ENCODE results near the gene KPNA3.
A peak's percentile ranks its signal among the peaks of the same experiment; 100 is the strongest.

Gene KPNA3

GRCh38 chr13:49676581-49677298 is 115.7 kb downstream of the KPNA3 start:
- H3K27me3 ChIP-seq (ENCODE audit: control insufficient read depth, insufficient read depth, low read length) = no peaks in the 10 kb centered on the region
- H3K36me3 ChIP-seq (ENCODE audit: control insufficient read depth, insufficient read depth, low read length) = peaks cover 30% of the 10 kb centered on the region
- peaks cover 3% of the 10 kb centered on the region; the same call in 1 of the 2 replicates for H3K4me1 ChIP-seq (ENCODE audit: control insufficient read depth, insufficient read depth, low read length)
- H3K27ac ChIP-seq (ENCODE audit: low read depth, low read length) = no peak overlapping the region
- H3K4me3 ChIP-seq (ENCODE audit: low read depth, low read length) = no peak overlapping the region
- peaks cover 11% of the 10 kb centered on the region for H3K9me3 ChIP-seq (ENCODE audit: control insufficient read depth, insufficient read depth, low read length)
- no peak overlapping the region for H3K9ac ChIP-seq (ENCODE audit: low read depth, low read length)

GRCh38 chr13:49670828-49671227 is 121.7 kb downstream of the KPNA3 start:
- peaks cover 13% of the 10 kb centered on the region; the same call in 1 of the 2 replicates for H3K4me1 ChIP-seq (ENCODE audit: control insufficient read depth, insufficient read depth, low read length)
- no peaks in the 10 kb centered on the region for H3K9me3 ChIP-seq (ENCODE audit: control insufficient read depth, insufficient read depth, low read length)
- H3K27ac ChIP-seq (ENCODE audit: low read depth, low read length) = peak overlapping the region; percentile 1
- H3K36me3 ChIP-seq (ENCODE audit: control insufficient read depth, insufficient read depth, low read length) = peaks cover 28% of the 10 kb centered on the region
- H3K9ac ChIP-seq (ENCODE audit: low read depth, low read length) = no peak overlapping the region
- H3K27me3 ChIP-seq (ENCODE audit: control insufficient read depth, insufficient read depth, low read length) = no peaks in the 10 kb centered on the region
- no peak overlapping the region for H3K4me3 ChIP-seq (ENCODE audit: low read depth, low read length)

- H3K4me1 ChIP-seq (ENCODE audit: control insufficient read depth, insufficient read depth, low read length) = peaks cover 13% of the 10 kb centered on the region; the same call in 1 of the 2 replicates
- H3K9me3 ChIP-seq (ENCODE audit: control insufficient read depth, insufficient read depth, low read length) = no peaks in the 10 kb centered on the region
- H3K4me3 ChIP-seq (ENCODE audit: low read depth, low read length) = no peak overlapping the region
- H3K36me3 ChIP-seq (ENCODE audit: control insufficient read depth, insufficient read depth, low read length) = peaks cover 26% of the 10 kb centered on the region
- no peaks in the 10 kb centered on the region for H3K27me3 ChIP-seq (ENCODE audit: control insufficient read depth, insufficient read depth, low read length)
- no peak overlapping the region for H3K27ac ChIP-seq (ENCODE audit: low read depth, low read length)
- H3K9ac ChIP-seq (ENCODE audit: low read depth, low read length) = no peak overlapping the region
Measured at GRCh38 chr13:49669735-49670309, 122.7 kb downstream of the KPNA3 start.

GRCh38 chr13:49667773-49668172 is 124.7 kb downstream of the KPNA3 start:
- peaks cover 33% of the 10 kb centered on the region for H3K36me3 ChIP-seq (ENCODE audit: control insufficient read depth, insufficient read depth, low read length)
- H3K9me3 ChIP-seq (ENCODE audit: control insufficient read depth, insufficient read depth, low read length) = no peaks in the 10 kb centered on the region
- peaks cover 13% of the 10 kb centered on the region; the same call in 1 of the 2 replicates for H3K4me1 ChIP-seq (ENCODE audit: control insufficient read depth, insufficient read depth, low read length)
- no peak overlapping the region for H3K9ac ChIP-seq (ENCODE audit: low read depth, low read length)
- no peak overlapping the region for H3K27ac ChIP-seq (ENCODE audit: low read depth, low read length)
- H3K4me3 ChIP-seq (ENCODE audit: low read depth, low read length) = no peak overlapping the region
- H3K27me3 ChIP-seq (ENCODE audit: control insufficient read depth, insufficient read depth, low read length) = no peaks in the 10 kb centered on the region

- Histone ChIP-seq H3K9ac (ENCODE audit: low read depth, low read length) (no peak overlapping the region), H3K4me3 (ENCODE audit: low read depth, low read length) (no peak overlapping the region), H3K4me1 (ENCODE audit: control insufficient read depth, insufficient read depth, low read length) (no peaks in the 10 kb centered on the region), H3K27me3 (ENCODE audit: control insufficient read depth, insufficient read depth, low read length) (no peaks in the 10 kb centered on the region), H3K27ac (ENCODE audit: low read depth, low read length) (peak overlapping the region; percentile 11), H3K9me3 (ENCODE audit: control insufficient read depth, insufficient read depth, low read length) (no peaks in the 10 kb centered on the region), H3K36me3 (ENCODE audit: control insufficient read depth, insufficient read depth, low read length) (peaks cover 63% of the 10 kb centered on the region)
Measured at GRCh38 chr13:49664606-49665005, 127.9 kb downstream of the KPNA3 start.

- no peaks in the 10 kb centered on the region for H3K9me3 ChIP-seq (ENCODE audit: control insufficient read depth, insufficient read depth, low read length)
- H3K9ac ChIP-seq (ENCODE audit: low read depth, low read length) = no peak overlapping the region
- no peaks in the 10 kb centered on the region for H3K4me1 ChIP-seq (ENCODE audit: control insufficient read depth, insufficient read depth, low read length)
- no peak overlapping the region for H3K27ac ChIP-seq (ENCODE audit: low read depth, low read length)
- peaks cover 29% of the 10 kb centered on the region for H3K36me3 ChIP-seq (ENCODE audit: control insufficient read depth, insufficient read depth, low read length)
- H3K27me3 ChIP-seq (ENCODE audit: control insufficient read depth, insufficient read depth, low read length) = no peaks in the 10 kb centered on the region
- H3K4me3 ChIP-seq (ENCODE audit: low read depth, low read length) = no peak overlapping the region
Measured at GRCh38 chr13:49657241-49657641, 135.2 kb downstream of the KPNA3 start.

GRCh38 chr13:49655906-49656305 is 136.6 kb downstream of the KPNA3 start:
- Histone ChIP-seq H3K9me3 (ENCODE audit: control insufficient read depth, insufficient read depth, low read length) (no peaks in the 10 kb centered on the region), H3K4me1 (ENCODE audit: control insufficient read depth, insufficient read depth, low read length) (no peaks in the 10 kb centered on the region), H3K27me3 (ENCODE audit: control insufficient read depth, insufficient read depth, low read length) (no peaks in the 10 kb centered on the region), H3K27ac (ENCODE audit: low read depth, low read length) (no peak overlapping the region), H3K4me3 (ENCODE audit: low read depth, low read length) (no peak overlapping the region), H3K36me3 (ENCODE audit: control insufficient read depth, insufficient read depth, low read length) (peaks cover 17% of the 10 kb centered on the region), H3K9ac (ENCODE audit: low read depth, low read length) (no peak overlapping the region)

GRCh38 chr13:49654011-49654410 is 138.5 kb downstream of the KPNA3 start:
- H3K27ac ChIP-seq (ENCODE audit: low read depth, low read length) = no peak overlapping the region
- peaks cover 3% of the 10 kb centered on the region; the same call in 1 of the 2 replicates for H3K36me3 ChIP-seq (ENCODE audit: control insufficient read depth, insufficient read depth, low read length)
- H3K9me3 ChIP-seq (ENCODE audit: control insufficient read depth, insufficient read depth, low read length) = no peaks in the 10 kb centered on the region
- no peaks in the 10 kb centered on the region for H3K4me1 ChIP-seq (ENCODE audit: control insufficient read depth, insufficient read depth, low read length)
- no peak overlapping the region for H3K4me3 ChIP-seq (ENCODE audit: low read depth, low read length)
- H3K9ac ChIP-seq (ENCODE audit: low read depth, low read length) = no peak overlapping the region
- H3K27me3 ChIP-seq (ENCODE audit: control insufficient read depth, insufficient read depth, low read length) = no peaks in the 10 kb centered on the region

- Histone ChIP-seq H3K27ac (ENCODE audit: low read depth, low read length) (no peak overlapping the region), H3K36me3 (ENCODE audit: control insufficient read depth, insufficient read depth, low read length) (peaks cover 3% of the 10 kb centered on the region; the same call in 1 of the 2 replicates), H3K4me1 (ENCODE audit: control insufficient read depth, insufficient read depth, low read length) (no peaks in the 10 kb centered on the region), H3K9ac (ENCODE audit: low read depth, low read length) (no peak overlapping the region), H3K9me3 (ENCODE audit: control insufficient read depth, insufficient read depth, low read length) (no peaks in the 10 kb centered on the region), H3K27me3 (ENCODE audit: control insufficient read depth, insufficient read depth, low read length) (no peaks in the 10 kb centered on the region), H3K4me3 (ENCODE audit: low read depth, low read length) (no peak overlapping the region)
Measured at GRCh38 chr13:49653478-49653877, 139.0 kb downstream of the KPNA3 start.

GRCh38 chr13:49652355-49653305 is 139.9 kb downstream of the KPNA3 start:
- H3K4me3 ChIP-seq (ENCODE audit: low read depth, low read length) = no peak overlapping the region
- no peaks in the 10 kb centered on the region for H3K36me3 ChIP-seq (ENCODE audit: control insufficient read depth, insufficient read depth, low read length)
- no peak overlapping the region for H3K9ac ChIP-seq (ENCODE audit: low read depth, low read length)
- no peaks in the 10 kb centered on the region for H3K27me3 ChIP-seq (ENCODE audit: control insufficient read depth, insufficient read depth, low read length)
- H3K4me1 ChIP-seq (ENCODE audit: control insufficient read depth, insufficient read depth, low read length) = no peaks in the 10 kb centered on the region
- H3K9me3 ChIP-seq (ENCODE audit: control insufficient read depth, insufficient read depth, low read length) = no peaks in the 10 kb centered on the region
- no peak overlapping the region for H3K27ac ChIP-seq (ENCODE audit: low read depth, low read length)

Measured in HUES48 (cell line).